GM12865 (cell line): ENCODE data around the gene APBA2.

Experiments used
- DNase-seq: peaks from one replicate; pipeline ENCODE4 v3.0.0; 2010; ENCODE audit warnings: low read depth
- H3K4me3 ChIP-seq: 2 replicates; pipeline ENCODE4 v1.5.1; 2011; ENCODE audit warnings: mild to moderate bottlenecking, low read depth, low read length, control low read depth
- CTCF ChIP-seq: IDR thresholded peaks from 2 replicates; pipeline ENCODE4 v1.5.1; 2011; ENCODE audit warnings: low read length, control low read depth, low read depth, inconsistent platforms; ENCODE audit not compliant: insufficient read depth; ENCODE audit errors: missing control alignments

APBA2 gene

GRCh38 chr15:28915041-28915810 lies 29.5 kb downstream of the APBA2 start:
- DNase-seq, result no peak
- no peak for TF ChIP-seq CTCF
- no peak overlapping the region for H3K4me3 ChIP-seq

- DNase-seq, result no peak
- no peak overlapping the region for H3K4me3 ChIP-seq
- TF ChIP-seq CTCF, result no peak
Observed at GRCh38 chr15:28915935-28916334, 30.2 kb downstream of the APBA2 start.

- no peak overlapping the region for H3K4me3 ChIP-seq
- TF ChIP-seq CTCF, result no peak
- DNase-seq, result no peak
Observed at GRCh38 chr15:28917791-28918140, 32.0 kb downstream of the APBA2 start.

- no peak overlapping the region for H3K4me3 ChIP-seq
- no peak for TF ChIP-seq CTCF
- DNase-seq, result no peak
Observed at GRCh38 chr15:28918141-28918983, 32.6 kb downstream of the APBA2 start.

- DNase-seq, result no peak
- no peak overlapping the region for H3K4me3 ChIP-seq
Observed at GRCh38 chr15:28919201-28919635, 33.4 kb downstream of the APBA2 start.

More at GRCh38 chr15:28919201-28919635, 33.4 kb downstream of the APBA2 start:
- TF ChIP-seq CTCF, result no peak
